ENCODE measurements around the gene GFOD2.

Gene GFOD2

GRCh38 chr16:67656344-67657016 is 62.6 kb downstream of the GFOD2 start:
- no peak for DNase-seq

- no peak for DNase-seq
Observed at GRCh38 chr16:67655363-67655762, 63.8 kb downstream of the GFOD2 start.

- no peak for DNase-seq
Observed at GRCh38 chr16:67654403-67654911, 64.7 kb downstream of the GFOD2 start.

GRCh38 chr16:67653789-67654402 is 65.2 kb downstream of the GFOD2 start:
- DNase-seq, result no peak

GRCh38 chr16:67653128-67653788 is 65.9 kb downstream of the GFOD2 start:
- DNase-seq, result no peak

- DNase-seq, result no peak
Observed at GRCh38 chr16:67652578-67653127, 66.5 kb downstream of the GFOD2 start.

- no peak for DNase-seq
Observed at GRCh38 chr16:67651847-67652246, 67.3 kb downstream of the GFOD2 start.

- DNase-seq, result no peak
Observed at GRCh38 chr16:67651039-67651438, 68.1 kb downstream of the GFOD2 start.

GRCh38 chr16:67650023-67650422 is 69.1 kb downstream of the GFOD2 start:
- DNase-seq, result no peak

- no peak for DNase-seq
Observed at GRCh38 chr16:67649494-67649931, 69.6 kb downstream of the GFOD2 start.

GRCh38 chr16:67648764-67649407 is 70.2 kb downstream of the GFOD2 start:
- DNase-seq, result no peak

- DNase-seq, result no peak
Observed at GRCh38 chr16:67648088-67648763, 70.9 kb downstream of the GFOD2 start.

- DNase-seq, result no peak
Observed at GRCh38 chr16:67647681-67648080, 71.4 kb downstream of the GFOD2 start.

GRCh38 chr16:67647111-67647651 is 71.9 kb downstream of the GFOD2 start:
- no peak for DNase-seq

GRCh38 chr16:67645397-67646121 is 73.6 kb downstream of the GFOD2 start:
- no peak for DNase-seq

- no peak for DNase-seq
Observed at GRCh38 chr16:67644038-67644437, 75.1 kb downstream of the GFOD2 start.

GRCh38 chr16:67641779-67642708 is 77.1 kb downstream of the GFOD2 start:
- DNase-seq, result no peak

GRCh38 chr16:67637625-67638024 is 81.5 kb downstream of the GFOD2 start:
- no peak for DNase-seq

GRCh38 chr16:67636713-67637112 is 82.4 kb downstream of the GFOD2 start:
- no peak for DNase-seq

- DNase-seq, result no peak
Observed at GRCh38 chr16:67632415-67633172, 86.5 kb downstream of the GFOD2 start.
